Measurements from ENCODE around the gene ACO2.
"Not testable (repeated sequence)": the region's sequence is repeated elsewhere in the genome, so short reads cannot be mapped to it uniquely, and the experiment has no call there.

The ACO2 gene

DNA sequence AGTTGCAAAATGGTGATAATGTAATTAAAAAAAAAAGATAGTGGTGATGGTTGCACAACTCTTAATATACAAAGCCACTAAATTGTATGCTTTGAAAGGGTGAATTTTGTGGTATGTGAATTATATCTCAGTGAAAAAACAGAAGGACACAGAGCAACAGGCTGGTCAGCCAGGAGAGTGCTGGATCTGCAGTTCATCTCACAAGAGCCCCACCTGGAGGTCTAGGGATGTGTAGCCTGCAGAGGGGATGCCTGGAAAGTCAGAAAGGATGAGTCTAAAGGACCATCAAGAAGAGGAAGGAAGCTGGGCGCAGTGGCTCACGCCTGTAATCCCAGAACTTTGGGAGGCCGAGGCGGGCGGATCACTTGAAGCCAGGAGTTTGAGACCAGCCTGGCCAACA, 66.3 kb downstream of the ACO2 start:
- in situ Hi-C loops (cut with MboI; ENCODE audit: low sequenced_read_pairs): no loop called here

DNA sequence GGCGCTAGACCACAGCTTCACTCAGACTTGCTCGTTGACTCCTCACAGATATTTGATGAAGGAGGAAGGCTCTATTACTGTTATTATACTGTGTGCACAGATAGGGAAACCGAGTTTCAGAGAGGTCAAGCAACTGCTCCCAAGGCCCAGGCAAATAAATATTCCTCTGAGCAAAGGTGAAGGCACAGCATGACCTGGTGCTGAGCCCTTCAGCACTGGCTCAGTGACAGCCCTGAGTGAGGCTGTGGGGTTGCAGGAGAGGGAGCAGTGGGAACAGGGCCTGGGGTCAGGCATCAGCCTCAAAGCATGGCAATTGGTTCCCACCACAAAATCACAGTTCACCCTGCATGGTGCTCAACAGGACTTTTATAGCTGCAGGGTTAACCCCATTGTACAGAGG, 68.3 kb downstream of the ACO2 start:
- in situ Hi-C loops (cut with MboI; ENCODE audit: low sequenced_read_pairs): no loop called here

DNA sequence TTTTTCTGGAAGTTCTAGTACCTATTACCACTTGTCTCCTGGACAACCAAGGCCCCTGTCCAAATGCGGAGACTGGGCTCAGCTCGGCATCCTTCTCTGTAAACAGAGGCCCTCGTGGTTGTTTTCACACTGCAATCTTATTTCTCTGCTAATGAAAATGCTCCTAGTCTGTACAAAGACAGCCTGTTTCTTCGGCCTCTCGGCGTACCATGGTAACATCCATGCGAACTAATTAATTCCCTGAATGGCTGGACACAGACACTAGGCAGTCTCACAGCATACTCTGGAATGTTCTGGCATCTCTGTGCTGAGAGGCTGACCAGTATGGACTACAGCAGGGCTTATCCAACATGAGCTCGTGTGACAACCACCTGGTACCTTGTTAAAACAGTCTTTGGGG, 69.7 kb downstream of the ACO2 start:
- in situ Hi-C loops (cut with MboI; ENCODE audit: low sequenced_read_pairs): no loop called here

DNA sequence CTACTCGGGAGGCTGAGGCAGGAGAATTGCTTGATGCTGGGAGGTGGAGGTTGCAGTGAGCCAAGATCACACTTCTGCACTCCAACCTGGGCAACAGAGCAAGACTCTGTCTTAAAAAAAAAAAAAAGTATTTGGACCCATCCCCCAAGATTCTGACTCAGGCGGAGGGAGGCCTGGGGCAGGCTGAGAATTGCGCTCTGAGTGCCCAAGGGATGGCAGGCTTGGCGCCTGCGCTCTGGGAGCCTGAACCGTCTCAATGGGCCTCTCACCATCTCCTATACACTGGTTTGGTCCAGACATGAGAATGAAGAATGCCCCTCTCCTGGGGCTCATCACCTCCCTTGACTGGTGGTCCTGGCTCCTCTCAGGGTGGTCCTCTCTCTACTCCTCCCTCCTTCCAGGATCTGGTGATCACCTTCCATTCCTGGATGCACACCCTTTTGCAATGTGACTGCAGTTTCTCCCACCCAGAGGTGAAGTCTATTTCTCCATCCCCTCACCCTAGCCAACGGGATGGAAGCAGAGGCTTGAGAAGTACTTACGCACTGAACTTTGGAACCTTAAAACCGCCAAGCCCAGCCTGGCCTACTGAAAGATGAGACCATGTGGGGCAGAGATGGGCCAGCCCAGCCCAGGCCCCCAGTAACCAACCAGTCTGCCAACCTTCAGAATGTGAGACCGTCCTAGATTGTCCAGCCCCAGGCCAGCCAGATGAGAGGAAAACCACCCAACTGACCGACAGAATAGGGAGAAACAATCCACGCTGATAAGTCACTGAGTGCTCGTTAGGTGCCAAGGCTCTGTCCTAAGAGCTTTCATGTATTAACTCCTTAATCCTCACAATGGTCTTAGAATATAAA, 70.5 kb downstream of the ACO2 start:
- in situ Hi-C loops (cut with MboI; ENCODE audit: low sequenced_read_pairs): no loop called here

DNA sequence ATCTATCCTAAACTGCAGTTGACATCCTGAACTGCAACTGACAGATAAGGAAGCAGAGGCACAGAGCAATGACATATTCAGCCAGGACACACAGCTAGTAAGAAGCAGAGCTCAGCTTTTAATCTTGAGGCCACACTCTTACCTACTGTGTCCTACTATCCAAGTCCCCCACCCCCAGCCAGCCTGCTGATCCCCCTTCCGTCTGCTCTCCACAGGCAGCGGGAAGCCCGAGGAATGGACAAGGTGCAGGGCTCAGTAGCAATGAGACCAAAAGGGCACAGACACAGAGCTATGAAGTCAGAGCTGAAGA, 71.0 kb downstream of the ACO2 start:
- in situ Hi-C loops (cut with MboI; ENCODE audit: low sequenced_read_pairs): no loop called here

DNA sequence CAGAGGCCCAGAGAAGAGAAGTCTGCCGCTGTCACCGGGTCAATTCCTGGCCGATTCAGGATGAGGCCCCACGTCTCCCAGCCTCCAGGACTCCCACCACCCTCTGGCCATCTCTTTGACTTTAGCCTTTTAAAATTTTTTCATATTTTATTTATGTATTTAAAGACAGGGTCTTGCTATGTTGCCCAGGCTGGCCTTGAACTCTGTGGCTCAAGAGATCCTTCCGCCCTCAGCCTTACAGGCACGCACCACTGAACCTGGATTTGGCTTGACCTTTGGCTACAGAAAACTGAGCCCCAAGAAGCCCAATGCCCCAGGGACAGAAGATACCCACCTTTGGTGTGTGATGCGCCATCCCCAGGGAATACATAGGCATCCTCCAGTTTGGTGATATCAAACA, 71.4 kb downstream of the ACO2 start:
- in situ Hi-C loops (cut with MboI; ENCODE audit: low sequenced_read_pairs): no loop called here

DNA sequence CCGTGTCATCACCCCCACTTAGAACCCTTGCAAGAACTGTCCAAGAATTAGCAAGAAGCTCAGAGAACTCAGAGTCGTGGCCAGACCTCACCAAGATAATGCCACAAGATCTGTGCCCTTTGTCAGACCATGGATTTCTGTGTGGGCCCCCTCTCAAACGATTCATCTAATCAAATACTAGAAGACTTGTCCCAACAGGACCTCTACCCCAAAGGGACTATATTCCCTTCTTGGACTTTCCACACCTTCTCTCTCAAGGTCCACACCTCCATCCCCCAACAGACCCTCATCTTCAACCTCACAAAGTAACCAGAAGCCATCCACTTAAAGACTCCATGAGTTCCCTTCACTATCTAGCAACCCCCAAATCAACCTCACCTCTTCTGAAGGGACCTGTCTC, 72.6 kb downstream of the ACO2 start:
- in situ Hi-C loops (cut with MboI; ENCODE audit: low sequenced_read_pairs): no loop called here

DNA sequence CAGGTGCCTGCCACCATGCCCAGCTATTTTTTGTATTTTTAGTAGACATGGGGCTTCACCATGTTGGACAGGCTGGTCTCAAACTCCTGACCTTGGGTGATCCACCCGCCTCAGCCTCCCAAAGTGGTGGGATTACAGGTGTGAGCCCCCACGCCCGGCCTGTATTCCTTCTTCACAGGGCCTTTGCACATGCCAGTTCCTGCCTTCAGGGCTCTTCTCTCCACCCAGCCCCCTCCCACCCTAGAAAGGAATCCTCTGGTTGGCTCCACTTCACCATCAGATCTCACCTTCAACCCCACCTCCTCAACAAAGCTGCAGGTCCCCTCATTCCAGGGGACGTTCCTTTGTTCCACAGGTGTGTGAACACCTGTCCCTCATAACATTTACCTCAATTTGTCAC, 73.3 kb downstream of the ACO2 start:
- in situ Hi-C loops (cut with MboI; ENCODE audit: low sequenced_read_pairs): no loop called here

DNA sequence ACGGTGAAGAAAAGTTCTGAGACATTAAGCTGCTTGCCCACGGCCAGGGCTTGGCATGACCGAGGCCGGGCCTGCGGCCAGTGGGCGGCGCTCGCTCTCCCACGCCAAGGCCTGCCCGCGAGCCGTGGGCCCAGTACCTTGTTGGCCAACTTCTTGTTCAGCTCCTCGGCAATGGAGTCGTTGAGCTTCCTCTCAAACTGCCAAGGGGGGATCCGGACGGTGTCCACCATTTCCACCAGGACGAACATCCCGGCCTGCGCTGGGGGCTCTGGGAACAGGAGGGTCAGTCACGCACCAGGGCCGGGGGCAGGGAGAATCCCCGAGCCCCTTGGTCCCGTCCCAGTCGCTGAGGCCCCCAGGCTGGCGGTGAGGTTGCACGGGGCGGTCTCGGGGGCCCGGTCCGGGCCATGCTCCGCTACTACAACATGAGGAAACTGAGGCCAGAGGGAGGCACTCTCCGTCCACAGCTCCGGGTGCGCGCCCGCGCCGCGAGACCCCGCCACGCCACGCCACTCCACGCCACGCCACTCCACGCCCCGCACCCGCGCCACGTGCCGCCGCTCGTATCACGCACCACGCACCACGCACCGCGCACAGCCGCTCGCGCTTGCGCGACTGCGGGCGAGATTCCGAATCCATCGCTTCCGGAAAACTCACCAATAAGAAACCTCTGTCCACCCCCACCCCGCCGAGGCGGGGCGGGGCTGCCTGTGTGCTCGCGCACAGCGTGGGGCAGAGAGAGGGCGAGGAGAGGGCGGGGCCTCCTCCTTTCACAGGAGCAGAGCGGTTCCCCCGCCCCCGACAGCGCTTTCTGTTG, 75.1 kb downstream of the ACO2 start, which contains the start of gene POLR3H:
Gene POLR3H (minus strand): TSS at position 617 of the 817 bp plus-strand sequence. CDS start 369 bp downstream, at position 248.
- in situ Hi-C loops (cut with MboI; ENCODE audit: low sequenced_read_pairs): no loop called here

DNA sequence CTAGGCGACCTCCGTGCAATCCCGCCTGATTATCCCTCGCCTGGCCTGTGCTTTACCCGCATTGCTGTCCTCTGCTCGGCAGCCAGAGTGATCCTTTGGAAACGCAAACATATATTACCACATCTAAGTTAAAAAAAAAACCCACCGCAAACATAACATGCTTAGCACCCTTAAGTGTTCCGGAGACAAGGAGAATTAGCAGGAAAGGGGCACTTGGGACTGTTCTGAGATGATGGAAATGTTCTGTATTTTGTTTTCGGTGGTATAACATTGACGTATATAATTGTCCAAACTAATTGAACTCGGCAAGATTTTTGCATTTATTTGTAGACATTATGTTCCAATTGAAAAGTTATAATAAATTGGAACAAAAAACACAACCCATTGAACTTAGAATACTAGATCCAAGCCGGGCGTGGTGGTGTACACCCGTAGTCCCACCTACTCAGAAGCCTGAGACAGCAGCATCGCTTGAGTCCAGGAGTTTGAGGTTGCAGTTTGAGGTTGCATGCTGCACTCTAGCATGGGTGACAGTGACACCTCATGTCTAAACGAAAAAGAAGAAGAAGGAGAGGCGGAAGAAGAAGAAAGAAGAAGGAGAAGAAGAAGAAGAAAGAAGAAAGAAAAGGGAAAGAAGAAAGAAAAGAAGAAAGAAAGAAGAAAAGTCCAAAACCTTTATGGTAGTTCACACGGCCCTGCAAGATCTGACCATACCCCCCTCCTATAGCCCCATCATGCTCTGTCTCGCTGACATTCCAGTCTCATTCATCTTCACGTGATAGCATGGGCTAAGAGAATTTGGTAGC, 76.0 kb downstream of the ACO2 start:
- in situ Hi-C loops (cut with MboI; ENCODE audit: low sequenced_read_pairs): no loop called here

DNA sequence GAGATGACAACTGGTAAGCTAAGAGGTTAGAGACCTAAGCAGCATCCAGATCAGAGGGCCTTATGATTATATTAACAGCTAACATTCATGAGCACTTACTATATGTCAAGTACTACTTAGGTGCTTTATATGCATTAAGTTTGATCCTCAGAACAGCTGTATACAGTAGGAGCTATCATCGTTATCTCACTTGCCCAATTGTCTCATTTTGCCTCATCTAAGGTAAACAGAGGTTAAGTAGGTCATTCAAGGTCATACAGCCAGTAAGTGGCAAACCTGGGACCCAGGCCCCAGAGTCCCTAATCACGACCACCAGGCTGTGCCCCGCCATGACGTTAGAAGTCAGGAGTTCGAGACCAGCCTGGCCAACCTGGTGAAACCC, 79.9 kb downstream of the ACO2 start:
- in situ Hi-C loops (cut with MboI; ENCODE audit: low sequenced_read_pairs): no loop called here

DNA sequence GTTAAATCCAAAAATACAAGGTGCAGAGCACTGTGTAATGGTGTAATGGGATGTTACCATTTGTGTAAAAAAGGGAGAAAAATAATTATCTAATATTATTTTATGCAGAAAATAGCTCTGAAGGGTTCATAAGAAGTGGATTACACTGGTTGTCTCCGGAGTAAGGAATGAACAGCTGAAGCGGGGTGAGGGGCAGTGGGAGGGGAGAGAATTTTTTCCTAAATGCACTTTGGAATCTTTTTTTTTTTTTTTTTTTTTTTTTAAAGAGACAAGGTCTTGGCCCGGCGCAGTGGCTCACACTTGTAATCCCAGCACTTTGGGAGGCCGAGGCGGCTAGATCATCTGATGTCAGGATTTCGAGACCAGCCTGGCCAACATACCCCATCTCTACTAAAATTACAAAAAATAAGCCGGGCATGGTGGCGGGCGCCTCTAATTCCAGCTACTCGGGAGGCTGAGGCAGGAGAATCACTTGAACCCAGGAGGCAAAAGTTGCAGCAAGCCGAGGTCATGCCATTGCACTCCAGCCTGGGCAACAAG, 82.1 kb downstream of the ACO2 start:
- in situ Hi-C loops (cut with MboI; ENCODE audit: low sequenced_read_pairs): no loop called here

DNA sequence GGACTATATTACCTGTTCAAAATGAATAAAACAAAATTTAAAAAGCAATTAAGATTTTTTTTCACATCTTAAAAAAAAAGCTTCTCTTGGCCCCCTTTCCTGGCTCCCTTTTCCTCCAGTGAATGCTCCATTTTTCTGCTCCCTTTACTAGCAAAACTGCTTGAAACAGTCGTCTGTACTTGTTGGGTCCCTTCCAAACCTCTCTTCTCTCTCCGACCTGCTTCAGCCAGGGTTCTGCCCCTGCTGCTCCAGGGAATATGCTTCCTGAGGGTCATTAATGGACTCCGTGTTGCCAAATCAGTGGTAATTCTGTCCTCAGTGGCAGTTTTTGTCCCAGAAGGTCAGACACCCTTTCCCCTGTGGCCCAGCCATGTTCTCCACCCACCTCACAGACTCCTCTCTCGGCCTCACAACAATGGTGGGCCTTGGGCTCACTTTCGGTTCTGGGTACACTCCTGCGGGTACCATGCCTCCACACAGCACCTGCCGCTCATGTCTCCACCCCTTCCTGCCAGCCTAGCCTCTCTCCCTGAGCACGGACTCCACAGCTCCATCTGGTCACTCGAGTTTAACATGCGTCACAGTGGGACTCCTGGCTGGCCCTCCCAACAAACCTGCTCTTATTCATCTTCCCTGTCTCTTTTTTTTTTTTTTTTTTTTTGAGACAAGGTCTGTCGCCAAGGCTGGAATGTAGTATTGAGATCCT, 83.1 kb downstream of the ACO2 start:
- in situ Hi-C loops (cut with MboI; ENCODE audit: low sequenced_read_pairs): no loop called here

DNA sequence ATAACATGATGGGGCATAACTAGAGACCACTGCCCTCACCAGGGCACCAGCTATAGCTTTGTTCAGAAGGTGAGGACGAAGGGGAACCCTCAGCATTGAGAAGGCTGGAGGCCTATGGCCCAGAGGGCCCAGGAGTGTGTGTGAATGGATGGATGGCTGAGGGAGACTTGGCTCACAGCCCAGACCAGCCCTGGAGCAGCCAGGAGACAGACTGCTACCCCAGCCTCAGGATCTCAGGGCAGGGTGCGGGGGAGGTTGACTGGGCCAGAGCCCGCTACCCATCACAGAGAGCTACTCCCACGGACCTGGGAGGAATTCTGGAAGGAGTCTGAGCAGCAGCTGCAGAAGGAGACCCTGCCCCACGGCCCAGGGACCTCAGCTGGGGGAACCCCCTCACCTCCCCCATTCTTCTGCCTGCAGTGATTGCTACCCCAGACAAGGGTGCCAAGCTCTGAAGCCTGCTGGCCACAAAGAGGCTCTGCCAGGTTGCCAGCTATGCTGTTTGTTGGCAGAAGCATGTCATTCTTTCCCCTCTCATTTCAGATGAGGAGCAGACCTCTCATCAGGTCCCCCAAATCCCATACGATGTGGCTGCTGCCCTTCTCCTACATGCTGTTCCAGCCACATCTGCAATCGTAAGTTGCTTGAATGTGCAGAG, 86.5 kb downstream of the ACO2 start:
- in situ Hi-C loops (cut with MboI; ENCODE audit: low sequenced_read_pairs): no loop called here

DNA sequence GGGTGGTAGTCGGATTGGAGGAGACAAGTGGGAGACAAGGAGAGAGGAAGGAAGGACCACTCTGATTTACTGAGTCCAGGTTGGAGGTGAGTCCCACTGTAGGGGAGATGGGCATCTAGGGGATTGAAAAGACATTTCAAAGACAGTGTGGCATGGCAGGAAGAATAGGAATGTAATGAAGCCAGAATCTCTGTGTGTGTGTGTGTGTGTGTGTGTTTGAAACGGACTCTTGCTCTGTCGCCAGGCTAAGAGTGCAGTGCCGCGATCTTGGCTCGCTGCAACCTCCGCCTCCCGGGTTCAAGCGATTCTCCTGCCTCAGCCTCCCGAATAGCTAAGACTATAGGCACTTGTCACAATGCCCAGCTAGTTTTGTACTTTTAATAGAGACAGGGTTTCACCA, 87.6 kb downstream of the ACO2 start:
- in situ Hi-C loops (cut with MboI; ENCODE audit: low sequenced_read_pairs): no loop called here

DNA sequence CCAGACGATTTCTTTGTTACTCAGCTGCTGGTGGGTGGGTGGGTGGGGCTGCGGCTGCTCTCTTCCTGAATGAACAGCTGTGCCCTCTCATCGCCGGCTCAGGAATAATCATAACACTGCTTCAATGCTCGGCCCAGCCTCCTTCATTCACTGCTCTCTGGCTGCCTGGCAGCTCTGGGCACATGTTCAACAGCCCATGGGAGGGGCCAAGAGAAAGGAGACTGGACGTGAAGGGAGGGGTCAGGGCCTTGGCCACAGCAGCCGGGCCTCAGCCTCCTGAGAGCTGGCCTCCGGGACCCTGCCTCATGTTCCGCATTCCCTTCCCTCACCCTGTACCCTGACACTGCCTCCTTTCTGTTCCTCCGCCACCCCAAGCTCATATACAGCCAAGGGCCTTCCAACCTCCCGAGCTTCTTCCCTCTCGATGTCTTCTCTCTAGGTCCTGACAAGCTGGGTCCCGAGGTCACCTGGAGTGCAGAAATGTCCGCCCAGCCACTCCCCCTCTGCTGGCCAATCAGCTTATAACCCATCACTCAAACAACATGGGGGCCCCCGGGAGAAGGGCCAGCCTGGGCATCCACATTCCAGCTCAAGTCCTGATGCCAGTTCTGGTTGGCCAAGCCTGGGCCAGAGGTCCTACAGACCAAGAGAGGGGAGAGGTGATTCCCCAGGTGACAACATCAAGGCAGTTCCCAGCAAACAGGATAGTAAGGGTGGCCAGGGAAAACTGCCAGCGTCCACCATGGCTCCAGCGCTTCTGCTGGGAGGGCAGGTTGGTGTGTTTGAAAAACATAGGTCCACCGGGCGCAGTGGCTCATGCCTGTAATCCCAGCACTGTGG, 88.7 kb downstream of the ACO2 start:
- in situ Hi-C loops (cut with MboI; ENCODE audit: low sequenced_read_pairs): no loop called here

DNA sequence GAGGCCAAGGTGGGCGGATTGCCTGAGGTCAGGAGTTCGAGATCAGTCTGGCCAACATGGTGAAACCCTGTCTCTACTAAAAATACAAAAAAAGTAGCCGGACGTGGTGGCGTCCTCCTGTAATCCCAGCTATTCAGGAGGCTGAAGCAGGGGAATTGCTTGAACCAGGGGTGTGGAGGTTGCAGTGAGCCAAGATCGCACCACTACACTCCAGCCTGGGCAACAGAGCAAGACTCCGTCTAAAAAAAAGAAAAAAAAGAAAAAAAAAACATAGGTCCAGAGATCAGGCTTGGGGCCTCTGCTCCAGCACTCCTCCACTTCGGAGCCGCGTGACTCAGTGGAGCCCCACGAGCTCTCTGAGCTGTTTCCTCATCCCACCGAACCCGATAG, 89.3 kb downstream of the ACO2 start:
- in situ Hi-C loops (cut with MboI; ENCODE audit: low sequenced_read_pairs): not testable (repeated sequence)

DNA sequence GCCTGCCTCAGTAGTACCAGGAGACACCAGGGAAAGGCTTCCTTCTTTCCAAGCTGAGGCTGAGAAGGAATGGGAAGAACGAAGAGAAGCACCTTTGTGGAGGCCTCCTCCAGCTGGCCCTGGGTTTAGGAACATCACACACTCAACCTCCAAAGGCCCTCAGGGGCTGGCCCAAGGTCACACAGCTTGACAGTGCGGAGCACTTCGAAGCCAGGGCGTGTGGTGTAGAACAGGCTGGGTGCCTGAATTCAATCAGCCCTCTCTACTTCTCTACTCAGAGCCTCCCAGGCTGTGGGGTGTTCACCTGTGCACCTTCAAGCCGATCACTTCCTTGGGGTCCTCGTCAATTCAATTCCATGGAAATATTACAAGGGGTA, 91.2 kb downstream of the ACO2 start:
- in situ Hi-C loops (cut with MboI; ENCODE audit: low sequenced_read_pairs): no loop called here

DNA sequence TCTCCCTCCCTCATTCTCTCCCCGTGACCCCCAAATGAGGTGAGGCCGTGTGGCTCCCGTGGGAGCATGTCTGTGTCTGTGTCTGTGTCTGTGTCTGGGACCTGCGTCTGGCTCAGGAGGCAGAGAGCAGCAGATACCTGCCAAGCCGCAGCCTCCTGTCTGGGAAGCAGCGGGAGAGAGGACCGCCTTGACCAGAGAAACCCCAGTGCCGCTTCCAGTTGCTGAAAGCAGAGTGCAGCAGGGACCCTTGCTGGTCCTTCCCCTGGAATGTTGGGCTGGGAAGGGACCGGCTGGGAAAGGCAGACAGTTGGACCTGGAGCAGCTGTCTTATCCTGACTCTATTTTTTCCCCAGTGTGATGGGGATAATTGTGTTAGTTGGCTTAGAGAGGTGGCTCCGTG, 92.4 kb downstream of the ACO2 start:
- in situ Hi-C loops (cut with MboI; ENCODE audit: low sequenced_read_pairs): no loop called here
